ENCODE measurements around the gene TAF3.

Gene TAF3

DNA sequence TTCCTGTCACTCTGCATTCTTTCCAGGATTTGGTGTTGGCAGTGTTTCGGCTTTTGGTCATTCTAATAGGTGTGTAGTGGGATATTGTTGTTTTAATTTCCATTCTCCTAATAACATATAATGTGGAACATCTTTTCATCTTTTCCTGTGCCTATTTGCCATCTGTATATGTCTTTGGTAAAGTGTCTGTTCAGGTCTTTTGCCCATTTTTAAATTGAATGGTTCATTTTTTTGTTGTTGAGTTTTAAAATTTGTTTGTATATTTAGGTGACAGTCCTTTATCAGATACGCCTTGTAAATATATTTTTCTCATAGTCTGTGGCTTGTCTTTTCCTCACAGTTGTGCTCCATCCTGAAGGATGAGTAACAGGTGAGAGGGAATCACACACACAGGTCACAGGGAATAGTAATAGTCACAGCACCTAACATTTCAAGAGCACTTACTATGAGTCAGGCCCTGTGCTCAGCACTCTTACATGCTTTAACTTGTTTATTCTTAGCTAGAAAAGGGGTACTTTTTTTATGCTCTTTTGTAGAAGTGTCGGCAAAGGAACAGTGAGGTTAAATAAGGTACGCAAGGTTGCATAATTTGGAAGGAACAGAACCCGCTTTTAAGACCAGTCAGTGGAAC lies 119.1 kb downstream of the TAF3 start:
- no peak for DNase-seq

DNA sequence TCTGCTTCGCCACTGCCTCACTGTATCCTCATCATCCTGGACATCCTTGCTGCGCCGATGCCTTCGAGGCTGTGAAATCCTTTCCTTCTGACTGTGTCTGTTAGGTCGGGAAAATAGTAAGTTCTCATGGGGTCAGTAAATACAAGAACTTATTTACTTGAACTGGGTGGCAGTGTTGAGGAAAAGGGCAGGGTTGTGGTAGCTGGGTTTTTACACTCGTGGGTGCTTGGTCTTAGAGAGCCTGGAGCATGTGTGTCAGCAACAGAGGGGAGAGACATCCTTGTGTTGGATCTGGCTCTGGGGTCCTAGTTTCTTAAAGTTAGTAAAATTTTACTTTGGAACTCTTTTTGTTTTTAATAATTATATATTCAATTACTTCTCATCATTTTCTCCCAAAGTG lies 123.3 kb downstream of the TAF3 start:
- no peak for DNase-seq

DNA sequence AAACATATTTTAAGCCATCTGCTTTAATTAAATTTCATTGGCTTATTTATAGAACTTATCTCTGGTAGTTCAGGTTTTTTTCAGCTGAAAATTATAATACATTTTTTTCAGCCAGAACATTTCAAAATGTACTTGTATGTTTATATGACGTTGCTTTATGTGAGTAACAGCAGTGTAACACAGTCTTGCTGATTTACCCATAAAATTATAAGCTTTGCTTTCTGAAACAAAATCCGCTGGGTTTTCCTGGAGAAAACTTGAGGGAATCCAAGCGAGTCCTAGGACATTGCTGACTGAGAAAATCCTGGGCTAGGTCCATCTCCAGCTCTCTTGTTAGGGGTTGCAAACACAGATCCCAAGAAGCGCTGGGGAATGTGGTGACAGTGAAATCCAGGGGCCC lies 124.0 kb downstream of the TAF3 start:
- DNase-seq, result no peak

GRCh38 chr10:7942859-7943258 lies 124.6 kb downstream of the TAF3 start:
- DNase-seq, result no peak

- no peak for DNase-seq
Measured at GRCh38 chr10:7944215-7944480, 125.8 kb downstream of the TAF3 start.

DNA sequence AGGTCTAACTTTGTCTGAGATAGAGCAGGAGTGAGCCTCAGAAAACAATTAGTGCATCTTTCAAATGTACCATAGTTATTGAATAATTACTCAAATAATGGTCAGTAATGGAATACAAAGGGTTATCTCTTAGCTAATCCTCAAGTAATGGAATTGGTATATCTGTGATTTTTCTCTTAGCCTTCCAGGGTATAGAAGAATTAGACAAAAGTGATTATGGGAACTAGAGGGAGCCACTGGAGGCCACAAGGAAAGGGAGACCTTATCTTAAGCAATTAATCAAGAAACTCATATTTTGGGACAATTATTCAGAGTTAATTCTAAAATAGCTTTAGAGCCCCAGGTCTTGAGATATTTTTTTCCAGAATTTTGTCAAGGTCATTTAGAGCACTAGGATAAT lies 126.2 kb downstream of the TAF3 start:
- DNase-seq, result no peak

- no peak for DNase-seq
Measured at GRCh38 chr10:7945034-7945433, 126.7 kb downstream of the TAF3 start.

DNA sequence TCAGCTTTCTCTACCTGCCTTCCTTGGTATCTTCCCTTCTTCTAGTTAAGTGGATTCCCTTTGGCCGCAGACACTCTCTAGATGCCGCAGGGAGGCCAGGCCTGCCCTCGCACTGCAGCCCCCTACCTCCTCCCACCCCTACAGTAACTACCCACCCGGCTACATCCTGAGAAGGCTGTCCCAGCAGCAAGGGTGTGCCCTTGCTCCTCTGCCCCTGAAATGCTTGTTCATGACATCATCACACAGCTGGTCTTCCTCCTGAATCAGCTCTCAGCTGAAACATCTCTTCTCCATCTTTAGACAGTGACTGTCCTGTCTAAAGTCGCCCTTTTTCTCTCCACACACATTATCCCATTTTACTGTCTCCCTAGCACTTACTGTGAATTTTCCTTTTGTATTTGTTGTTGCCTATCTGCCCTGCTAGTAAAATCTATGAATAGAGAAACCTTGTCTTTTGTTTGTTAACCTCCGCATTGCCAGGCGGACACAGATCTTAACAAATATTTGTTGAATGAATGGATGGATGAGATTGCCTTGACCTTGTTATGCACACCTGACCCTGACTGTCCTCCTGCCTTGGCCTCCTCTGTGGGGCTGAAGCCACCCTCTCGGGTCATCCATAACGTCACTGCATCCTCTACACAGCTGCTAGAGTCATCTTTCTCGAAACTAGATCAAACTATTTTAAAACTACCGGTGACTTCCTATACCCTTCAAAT lies 127.3 kb downstream of the TAF3 start:
- no peak for DNase-seq

DNA sequence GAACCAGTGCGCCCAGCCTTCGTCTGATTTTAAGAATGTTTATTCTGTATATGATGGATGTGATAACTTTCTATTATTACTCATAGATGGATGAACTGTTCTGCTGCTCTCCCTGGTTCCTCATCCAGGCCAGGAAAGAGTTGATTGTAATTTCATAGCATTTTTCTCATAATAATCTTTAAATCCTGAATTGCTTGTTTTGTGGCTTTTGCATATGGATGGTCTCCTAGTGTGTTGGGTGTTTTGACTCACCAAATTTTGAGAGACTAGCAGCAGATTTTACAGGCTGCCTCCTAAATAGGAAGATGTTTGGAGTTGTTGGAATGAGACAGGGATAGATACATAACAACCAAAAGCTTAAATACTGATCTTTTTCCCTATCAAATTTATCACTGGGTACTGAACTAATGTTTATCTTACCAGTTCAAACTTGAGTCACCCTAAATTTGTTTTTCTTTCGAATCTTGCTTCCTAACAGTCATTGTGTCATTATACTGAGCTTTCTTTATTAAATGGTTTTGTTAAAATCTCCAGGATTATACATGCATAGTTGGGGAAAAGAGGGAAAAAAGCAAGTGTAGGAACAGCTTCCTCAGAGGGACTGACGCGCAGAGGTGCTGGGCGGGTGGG lies 130.2 kb downstream of the TAF3 start:
- DNase-seq, result no peak

DNA sequence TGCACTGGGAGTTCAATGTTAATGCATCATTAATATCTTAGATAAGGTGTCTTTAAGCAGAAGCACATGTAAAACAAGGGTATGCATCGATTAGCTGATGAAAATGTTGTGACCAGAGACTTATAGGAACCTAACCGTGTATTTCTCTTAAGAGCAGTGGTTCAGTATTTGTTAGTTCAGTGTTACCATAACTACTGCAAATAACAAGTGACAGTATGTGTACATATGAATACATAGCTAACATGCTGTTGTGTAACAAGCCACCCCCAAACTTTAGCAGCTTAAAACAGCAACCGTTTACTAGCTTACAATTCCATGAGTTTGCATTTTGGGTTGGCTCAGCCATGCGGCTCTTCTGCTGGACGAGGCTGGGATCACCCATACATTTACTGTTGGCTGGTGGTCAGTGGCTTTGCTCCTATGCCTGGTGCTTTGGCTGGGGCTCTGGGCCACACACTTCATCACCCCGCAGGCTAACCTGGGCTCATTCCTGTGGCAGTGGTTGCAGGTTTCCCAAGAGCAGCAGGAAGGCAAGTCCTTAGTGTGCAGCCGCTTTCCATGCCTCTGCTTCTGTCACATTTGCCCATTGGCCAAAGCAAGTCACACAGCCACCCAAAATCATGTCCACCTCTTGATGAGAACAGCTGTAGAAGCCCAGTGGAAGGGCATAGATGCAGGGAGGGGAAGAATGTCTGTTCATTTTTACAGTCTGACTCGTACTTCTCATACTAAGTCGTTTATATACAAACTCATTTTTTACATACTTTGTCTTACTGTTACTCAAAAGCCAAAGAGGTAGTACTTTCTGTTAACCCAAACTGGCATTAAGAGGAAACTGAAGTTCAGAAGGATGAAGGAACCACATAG lies 132.9 kb downstream of the TAF3 start:
- DNase-seq, result no peak

- DNase-seq, result no peak
Measured at GRCh38 chr10:7952266-7952665, 134.0 kb downstream of the TAF3 start.

DNA sequence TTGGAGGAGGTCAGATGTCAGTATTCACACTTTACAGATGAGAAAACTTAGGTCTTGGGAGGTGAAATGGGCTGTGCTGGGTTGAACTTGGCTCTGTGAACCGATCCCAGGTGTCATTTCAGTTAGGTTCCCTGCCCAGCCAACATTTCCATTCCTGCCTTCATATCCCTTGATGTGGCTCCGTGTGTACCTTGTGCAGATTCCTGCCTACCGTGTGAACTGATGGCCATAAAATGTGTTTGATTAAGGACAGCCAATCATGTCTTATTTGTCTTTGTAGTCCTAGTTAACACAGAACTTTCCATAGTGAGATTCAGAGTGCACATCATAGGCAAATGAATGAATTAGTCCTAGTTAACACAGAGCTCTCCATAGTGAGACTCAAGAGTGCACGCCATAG lies 135.1 kb downstream of the TAF3 start:
- DNase-seq, result no peak

DNA sequence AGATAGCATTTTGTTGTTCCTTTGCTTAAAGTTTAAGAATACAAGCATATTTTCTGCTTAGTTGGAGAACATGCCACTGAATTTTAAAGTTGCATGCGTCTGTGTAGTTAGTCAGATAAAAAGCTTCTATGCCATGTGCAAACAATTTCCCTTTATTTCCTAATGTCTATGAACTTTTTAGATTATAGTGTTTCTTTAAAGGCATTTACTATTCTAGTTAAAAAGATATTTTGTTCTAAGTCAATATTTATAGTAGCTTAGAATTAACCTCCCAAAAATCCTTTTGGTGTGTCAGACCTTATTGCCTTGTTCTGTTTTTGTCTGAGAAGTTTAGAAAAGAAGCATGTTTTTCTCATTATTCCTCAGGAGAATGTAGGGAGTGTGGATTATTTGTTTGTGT lies 137.1 kb downstream of the TAF3 start:
- no peak for DNase-seq

GRCh38 chr10:7956508-7956907 lies 138.2 kb downstream of the TAF3 start:
- DNase-seq, result no peak

- no peak for DNase-seq
Measured at GRCh38 chr10:7957591-7957990, 139.3 kb downstream of the TAF3 start.

DNA sequence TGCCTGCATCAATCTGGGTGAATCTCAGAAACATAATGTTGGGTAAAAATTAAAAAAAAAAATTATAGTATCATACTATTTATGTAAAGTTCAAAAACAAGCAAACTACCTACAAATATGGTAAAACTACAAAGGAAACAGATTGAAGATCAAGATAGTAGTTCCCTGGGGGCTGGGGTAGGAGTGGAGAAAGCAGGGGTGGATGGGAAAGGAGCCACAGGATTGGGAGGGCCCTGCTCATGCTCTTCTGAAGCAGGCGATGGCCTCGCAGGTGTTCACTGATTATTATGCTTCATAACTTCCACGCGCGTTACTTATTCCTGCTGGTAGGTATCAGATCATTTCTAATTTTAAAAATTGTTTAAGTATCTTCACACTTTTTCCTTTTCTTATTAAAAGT lies 140.1 kb downstream of the TAF3 start:
- DNase-seq, result no peak

GRCh38 chr10:7960108-7960507 lies 141.8 kb downstream of the TAF3 start:
- no peak for DNase-seq

DNA sequence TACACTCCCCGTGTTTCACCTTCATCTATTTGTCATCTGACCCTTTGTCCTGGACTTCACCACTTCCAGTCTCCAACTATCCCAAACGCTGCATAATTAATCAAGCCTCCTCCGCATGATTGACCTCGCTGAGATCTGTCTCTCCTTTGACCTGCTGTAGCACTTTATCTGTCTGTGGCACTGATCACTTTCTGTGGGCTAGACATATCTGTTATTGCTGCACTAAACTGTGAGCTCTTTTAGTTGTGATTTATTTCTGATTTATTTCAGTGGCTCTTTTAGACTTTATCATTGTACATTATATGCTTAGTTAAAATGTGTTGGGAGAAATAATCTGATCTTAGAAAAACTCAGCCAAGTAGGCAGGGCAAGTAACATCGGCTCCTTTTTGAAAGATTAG lies 144.3 kb downstream of the TAF3 start:
- DNase-seq, result no peak

DNA sequence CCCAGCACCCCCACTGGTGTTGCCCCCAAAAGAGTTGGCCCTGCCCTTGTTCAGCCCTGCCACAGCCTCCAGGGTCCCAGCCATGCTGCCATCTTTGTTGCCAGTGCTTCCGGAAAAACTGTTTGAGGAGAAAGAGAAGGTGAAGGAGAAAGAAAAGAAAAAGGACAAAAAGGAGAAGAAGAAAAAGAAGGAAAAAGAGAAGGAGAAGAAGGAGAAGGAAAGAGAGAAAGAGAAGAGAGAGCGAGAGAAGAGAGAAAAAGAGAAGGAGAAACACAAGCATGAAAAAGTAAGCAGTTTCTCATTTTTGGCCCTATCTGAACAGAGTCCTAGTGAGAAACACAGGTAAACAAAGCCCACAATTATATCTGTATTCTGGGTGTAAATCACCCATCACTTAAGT lies 147.2 kb downstream of the TAF3 start:
- no peak for DNase-seq

- DNase-seq, result no peak
Measured at GRCh38 chr10:7967035-7967434, 148.7 kb downstream of the TAF3 start.

DNA sequence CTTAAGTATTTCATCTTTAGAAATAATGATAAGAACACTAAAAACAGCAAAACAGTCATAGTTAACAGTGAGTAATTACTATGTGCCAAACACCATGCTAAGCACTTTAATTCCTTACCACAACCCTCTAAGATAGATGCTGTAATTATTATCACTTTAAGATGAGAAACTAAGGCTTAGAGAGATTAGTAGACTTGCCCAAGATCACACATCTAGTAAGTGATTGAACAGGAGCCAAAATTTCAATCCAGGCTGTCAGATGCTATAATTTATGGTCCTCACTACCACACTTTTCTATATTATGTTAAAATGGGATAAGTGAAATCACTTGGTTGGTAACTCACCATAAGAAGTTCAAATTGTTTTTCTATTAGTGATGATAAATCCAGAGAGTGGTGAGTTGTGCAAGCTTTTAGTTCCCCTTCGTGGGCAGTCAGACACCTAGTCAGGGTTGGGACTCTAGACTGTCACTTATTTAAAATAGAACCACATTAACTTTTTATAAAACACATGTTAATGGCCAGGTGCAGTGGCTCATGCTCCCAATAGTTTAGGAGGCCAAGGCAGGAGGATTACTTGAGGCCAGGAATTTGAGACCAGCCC lies 150.3 kb downstream of the TAF3 start:
- DNase-seq, result no peak

DNA sequence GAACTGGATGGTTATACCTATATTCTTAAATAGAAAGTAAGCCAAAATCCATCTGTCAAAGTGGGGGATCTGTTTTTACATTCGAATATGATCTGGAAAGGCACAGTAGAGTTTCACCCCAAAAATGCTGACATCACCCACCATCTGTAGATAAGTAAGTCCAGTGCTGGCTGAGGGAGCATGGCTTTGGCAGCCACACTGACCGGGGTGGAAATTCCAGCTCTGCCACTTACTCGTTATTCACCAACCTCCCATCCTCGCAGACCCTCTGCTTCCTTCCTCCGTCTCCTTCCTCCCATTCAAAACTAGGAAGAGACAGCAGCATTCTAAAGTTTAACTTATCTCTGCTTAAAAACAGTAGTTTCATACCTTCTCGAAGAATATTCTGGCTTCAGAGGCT lies 151.3 kb downstream of the TAF3 start:
- no peak for DNase-seq

DNA sequence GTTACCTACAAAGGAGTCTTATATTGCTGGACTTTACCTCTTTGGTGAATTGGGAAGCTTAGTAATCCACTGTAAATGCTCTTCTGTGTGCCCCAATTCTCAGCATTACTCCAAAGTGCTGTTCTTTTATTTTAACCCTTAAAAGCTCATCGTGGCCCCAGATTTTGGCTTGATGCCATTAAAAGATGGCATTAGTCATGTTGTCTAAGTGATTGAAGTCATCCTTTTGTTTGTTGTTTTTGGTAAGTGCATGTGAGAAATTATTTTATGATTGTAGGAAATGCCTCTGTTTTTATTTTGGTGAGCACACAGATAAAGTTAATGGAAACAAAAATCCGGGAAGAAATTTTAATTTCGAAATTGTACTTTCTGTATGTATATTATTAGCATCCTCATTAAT lies 153.6 kb downstream of the TAF3 start:
- no peak for DNase-seq

DNA sequence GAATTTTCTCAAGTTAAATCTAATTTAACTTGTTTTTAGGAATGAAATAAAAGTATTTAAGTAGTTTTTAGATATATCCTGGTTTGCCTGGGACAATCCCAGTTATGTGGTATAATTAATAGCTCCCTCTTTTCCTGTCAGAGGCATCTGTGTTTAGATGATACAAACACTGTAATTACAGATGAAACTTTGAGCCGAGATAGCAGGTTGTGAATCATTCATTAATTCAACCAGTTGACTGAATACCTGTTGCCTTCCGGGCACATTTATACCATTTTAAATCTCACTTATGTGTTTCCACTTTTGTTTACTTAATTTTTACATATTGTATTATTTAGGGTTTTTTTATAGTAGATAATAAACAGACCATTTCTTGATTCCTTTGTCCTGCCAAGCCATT lies 154.1 kb downstream of the TAF3 start:
- no peak for DNase-seq

Measured in NCI-H2029 treated with DMSO at 0.1 percent for 48 hours (cell line).